HG03469 (cell line): ENCODE data around the gene FAF2.
A peak's percentile ranks its signal among the peaks of the same experiment; 100 is the strongest.

Experiments
- ATAC-seq: cut with Tn5 transposase; IDR thresholded peaks from one replicate; pipeline ENCODE4 v1.9.1; 2021; ENCODE audit warnings: mild to moderate bottlenecking, moderate library complexity, moderate number of reproducible peaks; ENCODE audit not compliant: unreplicated experiment

FAF2 gene

DNA sequence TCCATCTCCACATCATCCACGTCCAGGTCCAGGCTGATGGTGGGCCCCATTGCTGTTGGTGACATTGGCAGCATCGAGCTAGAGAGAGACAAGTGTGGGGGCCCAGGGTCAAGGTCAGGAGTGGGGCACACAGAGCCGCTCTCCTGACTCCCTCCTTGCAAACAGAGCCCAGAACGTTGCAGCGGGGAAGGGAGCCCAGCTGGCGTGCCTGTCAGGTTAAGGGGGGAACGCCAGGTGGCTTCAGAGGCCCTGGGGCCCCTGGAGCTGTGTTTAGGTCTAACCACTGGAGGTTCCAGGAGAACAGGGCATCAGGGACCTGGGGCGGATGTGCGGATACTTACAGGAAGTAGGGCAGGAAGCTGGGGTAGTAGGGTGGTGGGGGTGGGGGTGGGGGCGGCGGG is 81.6 kb downstream of the FAF2 start:
- no peak for ATAC-seq

GRCh38 chr5:176530393-176530982 is 82.3 kb downstream of the FAF2 start:
- no peak for ATAC-seq

GRCh38 chr5:176530983-176531901 is 83.1 kb downstream of the FAF2 start:
- ATAC-seq = no peak

DNA sequence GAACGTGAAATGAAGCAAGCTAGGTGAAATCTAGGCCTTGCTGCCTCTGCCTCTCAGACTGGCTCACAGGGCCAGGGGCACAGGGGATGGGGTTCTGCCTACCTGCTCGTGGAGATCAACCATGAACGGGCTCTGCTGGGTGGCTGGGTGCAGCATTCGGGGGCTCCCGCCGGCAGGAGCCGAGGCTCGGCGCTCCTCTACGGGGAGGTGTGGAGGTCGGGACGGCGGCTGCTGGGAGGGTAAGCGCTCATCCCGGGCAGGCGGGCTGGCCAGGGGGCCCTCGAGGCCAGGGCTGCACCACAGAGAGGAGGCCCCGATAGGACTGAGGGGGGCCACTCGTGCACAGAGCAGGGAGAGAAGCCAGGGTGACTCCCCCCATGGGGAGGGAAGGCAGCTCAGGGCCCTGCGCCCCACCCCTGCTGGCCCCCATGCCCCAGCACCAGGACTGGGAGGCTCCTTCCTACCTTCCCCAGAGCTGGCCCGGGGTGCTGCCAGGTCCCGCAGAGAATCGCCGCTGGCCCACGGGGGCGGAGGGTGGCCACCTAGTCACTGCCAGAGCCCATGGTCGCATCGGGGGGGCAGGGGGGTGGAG is 83.8 kb downstream of the FAF2 start:
- ATAC-seq = no peak

GRCh38 chr5:176532795-176533194 is 84.6 kb downstream of the FAF2 start:
- ATAC-seq = no peak

GRCh38 chr5:176533390-176533789 is 85.2 kb downstream of the FAF2 start:
- ATAC-seq = no peak

- no peak for ATAC-seq
Observed at GRCh38 chr5:176533894-176534611, 85.9 kb downstream of the FAF2 start.

GRCh38 chr5:176534640-176535039 is 86.5 kb downstream of the FAF2 start:
- ATAC-seq = no peak

- no peak for ATAC-seq
Observed at GRCh38 chr5:176535101-176535663, 87.0 kb downstream of the FAF2 start.

DNA sequence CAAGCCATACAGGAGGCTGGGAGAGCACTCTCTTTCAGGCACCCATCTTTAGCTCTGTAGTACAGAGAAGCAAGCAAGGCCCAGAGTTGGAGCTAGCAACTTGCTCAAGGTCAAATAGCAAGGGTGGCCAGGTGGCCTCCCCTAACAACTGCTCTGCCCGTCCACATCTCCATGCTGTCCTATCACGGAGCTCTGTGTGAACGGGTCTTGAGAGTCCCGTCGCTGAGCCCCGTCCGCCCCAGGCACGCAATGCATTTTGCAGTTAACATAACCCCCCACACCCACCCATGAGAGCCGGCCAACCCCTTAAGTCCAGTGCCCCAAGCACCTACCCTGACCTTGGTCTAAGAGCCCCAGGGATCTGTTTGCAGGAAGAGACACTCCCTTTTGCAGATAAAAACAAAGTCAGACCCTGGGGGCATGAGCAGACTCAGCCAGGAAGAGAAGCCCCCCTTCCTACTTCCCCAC is 87.5 kb downstream of the FAF2 start:
- ATAC-seq = no peak

DNA sequence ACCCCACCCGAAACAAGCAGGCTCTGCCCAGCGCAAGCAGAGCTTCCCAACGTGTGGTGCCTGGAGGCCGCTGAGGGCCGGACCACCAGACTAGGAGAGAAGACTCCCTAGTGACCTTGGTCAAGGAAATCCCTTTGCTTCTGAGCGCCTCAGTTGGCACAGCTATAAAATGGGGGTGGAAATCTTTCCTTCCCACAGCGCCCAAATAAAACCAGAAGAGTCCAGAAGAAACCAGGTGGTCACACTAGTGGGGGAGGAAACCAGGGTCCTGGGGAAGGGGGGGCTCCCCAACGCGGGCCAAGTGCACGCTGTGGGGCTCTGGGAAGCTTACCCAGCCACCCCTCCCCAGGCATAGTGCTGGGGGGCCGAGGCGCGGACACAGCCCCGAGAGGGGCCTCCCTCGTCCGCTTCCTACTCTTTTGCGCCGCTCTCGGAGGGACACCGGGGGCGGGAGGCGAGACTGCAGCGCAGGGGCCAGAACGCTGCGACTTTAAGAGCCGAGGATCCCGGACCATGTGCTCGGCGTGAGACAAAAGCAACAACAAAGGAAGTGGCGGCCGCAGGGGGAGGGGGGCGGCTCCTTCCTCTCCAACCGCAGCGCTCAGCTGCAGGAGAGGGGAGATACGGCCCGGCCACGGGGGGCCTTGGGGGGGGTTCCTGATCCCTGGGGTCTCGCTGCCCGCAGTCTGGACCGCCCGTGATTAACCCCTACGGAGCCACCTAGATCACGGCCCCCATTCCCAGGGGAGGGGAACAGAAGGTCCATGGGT is 88.1 kb downstream of the FAF2 start:
- ATAC-seq = no peak

- peak; percentile 43 for ATAC-seq
Observed at GRCh38 chr5:176536902-176537553, 88.8 kb downstream of the FAF2 start, which contains the start of gene RNF44. TSS of gene RNF44 (minus strand) at chr5:176537402. CDS start at chr5:176532472, 4,930 bp downstream.

DNA sequence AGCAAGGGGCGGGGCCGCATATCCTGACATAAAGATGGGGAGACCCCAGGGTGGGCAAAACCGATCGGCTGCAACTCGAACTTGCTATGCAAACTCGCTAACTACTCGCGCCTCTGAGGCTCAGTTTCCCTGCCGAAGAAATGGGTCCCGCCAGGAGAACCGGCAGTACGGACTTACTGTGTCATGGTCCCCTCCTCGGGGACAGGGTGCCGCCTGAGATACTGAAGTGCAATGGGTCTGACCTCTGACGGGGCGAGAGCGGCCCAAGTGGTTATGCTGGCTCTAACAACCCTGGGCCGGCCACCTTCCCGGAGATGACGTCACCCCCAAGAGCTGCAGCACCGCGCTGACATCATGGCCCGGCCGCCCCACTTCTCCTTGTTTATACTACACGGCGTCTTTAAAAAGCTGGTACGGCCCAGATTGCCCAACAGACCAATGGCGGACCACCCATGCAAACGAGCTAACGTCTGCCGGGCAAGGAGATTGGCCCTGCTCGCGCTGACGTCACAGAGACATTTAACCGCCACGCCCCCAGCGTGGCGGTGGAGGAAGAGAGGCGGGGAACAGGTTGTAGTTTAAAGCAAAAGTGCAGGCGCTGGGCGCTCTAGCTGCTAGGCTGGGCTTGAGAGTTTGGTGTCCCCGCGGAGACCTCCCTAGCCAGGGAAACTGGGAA is 89.5 kb downstream of the FAF2 start:
- peak; percentile 49 for ATAC-seq

- ATAC-seq = no peak
Observed at GRCh38 chr5:176538230-176538988, 90.2 kb downstream of the FAF2 start.

GRCh38 chr5:176538989-176539384 is 90.8 kb downstream of the FAF2 start:
- ATAC-seq = no peak

GRCh38 chr5:176540476-176540899 is 92.3 kb downstream of the FAF2 start:
- no peak for ATAC-seq

- no peak for ATAC-seq
Observed at GRCh38 chr5:176540956-176541337, 92.8 kb downstream of the FAF2 start.
